Prostate gland (tissue), 2 donors: Measurements from ENCODE around the gene IL21R. TPM values are rescaled to one million over a fixed set of nuclear protein-coding genes. Genes with fewer than 3 reads are reported as not detected.

Experiments used
- DNase-seq: peaks from one replicate; pipeline ENCODE4 v3.0.0-alpha.2; 2019; ENCODE audit warnings: low spot score
- H3K27ac ChIP-seq, 2 donors: fragments of 200-600 bp; sonication (generic); 2 replicates each; pipeline ENCODE4 v1.5.1; 2017 to 2019
- H3K27me3 ChIP-seq: fragments of 200-600 bp; sonication (generic); replicated peaks from 2 replicates; pipeline ENCODE4 v1.5.1; 2019; ENCODE audit not compliant: insufficient read depth
- H3K36me3 ChIP-seq, 2 donors: fragments of 200-600 bp; sonication (generic); 1 replicate in 1 of 2; 2 replicates in 1 of 2; pipeline versions ENCODE4 v1.5.1 to v1.8.1; 2017 to 2019
- H3K4me1 ChIP-seq: fragments of 200-600 bp; sonication (generic); replicated peaks from 2 replicates; pipeline ENCODE4 v1.5.1; 2019
- H3K4me3 ChIP-seq, 2 donors: fragments of 200-600 bp; sonication (generic); 2 replicates each; pipeline ENCODE4 v1.5.1; 2017 to 2019
- H3K9me3 ChIP-seq: fragments of 200-600 bp; sonication (generic); 2 replicates; pipeline ENCODE4 v1.5.1; 2017
- POLR2A ChIP-seq: fragments of 450-650 bp; IDR thresholded peaks from one replicate; pipeline ENCODE4 v1.6.1; 2016; ENCODE audit warnings: antibody characterized with exemption, mild to moderate bottlenecking
- POLR2AphosphoS5 ChIP-seq: sonication (generic); formaldehyde crosslinking; IDR thresholded peaks from one replicate; pipeline ENCODE4 v1.6.1; 2017; ENCODE audit warnings: antibody characterized with exemption
- WGBS: methylation state at CpG from one replicate; pipeline ENCODE4 v1.1.5; 2018; 5-methylcytosine and 5-hydroxymethylcytosine counted together
- intact Hi-C: fragments of 100-400 bp; cut with DNase I; formaldehyde crosslinking; loops from one replicate; pipeline ENCODE4 v1.14.2; 2022
- total RNA-seq, 2 donors: library from RNA; depleted of rRNA; stranded (reverse); fragments of >200 nt; gene quantifications; one replicate each; pipeline ENCODE4 v1.1.0, GENCODE V29; 2016
- TF ChIP-seq, protein P1 (sequence below), 4 experiments: fragments of 200-600 bp in 2 of 4; fragments of 450-650 bp in 2 of 4; sonication (generic) in 2 of 4; IDR thresholded peaks; 1 replicate in 3 of 4; 2 replicates in 1 of 4; pipeline ENCODE4 v1.5.1; 2016 to 2019; ENCODE audit warnings: antibody characterized with exemption in 4 of 4, mild to moderate bottlenecking in 2 of 4, moderate library complexity in 2 of 4

Gene IL21R
- total RNA-seq, 2 donors from 2014 or later: 0.32 to 0.57 TPM

DNA sequence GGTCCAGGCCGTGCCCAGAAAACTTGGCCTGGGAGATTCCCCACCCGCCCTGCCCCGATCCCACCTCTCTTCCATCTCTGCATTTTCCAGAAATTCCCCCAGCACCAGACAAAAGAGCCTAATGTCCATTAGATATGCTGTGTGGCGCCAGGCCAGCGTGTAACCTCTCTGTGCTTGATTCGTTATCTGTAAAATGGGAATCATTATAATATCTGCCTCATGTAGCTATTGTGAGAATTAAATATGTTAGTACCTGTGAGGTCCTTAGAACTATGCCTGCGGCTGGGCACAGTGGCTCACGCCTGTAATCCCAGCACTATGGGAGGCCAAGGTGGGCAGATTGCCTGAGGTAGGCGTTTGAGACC is 33.6 kb upstream of the IL21R start:
- 45% methylated on average over 9 of the region's 9 CpGs for WGBS
- Histone ChIP-seq H3K9me3 (no peaks in the 10 kb centered on the region), H3K27me3 (no peaks in the 10 kb centered on the region), H3K4me1 (no peaks in the 10 kb centered on the region), H3K4me3 (no peak overlapping the region), H3K36me3 (peaks cover 0 to under 1% of the 10 kb centered on the region in 2 donors), H3K27ac (no peak overlapping the region)
- no peak for DNase-seq
- TF ChIP-seq POLR2A (no peak), POLR2AphosphoS5 (no peak)
- TF ChIP-seq, protein P1, sequence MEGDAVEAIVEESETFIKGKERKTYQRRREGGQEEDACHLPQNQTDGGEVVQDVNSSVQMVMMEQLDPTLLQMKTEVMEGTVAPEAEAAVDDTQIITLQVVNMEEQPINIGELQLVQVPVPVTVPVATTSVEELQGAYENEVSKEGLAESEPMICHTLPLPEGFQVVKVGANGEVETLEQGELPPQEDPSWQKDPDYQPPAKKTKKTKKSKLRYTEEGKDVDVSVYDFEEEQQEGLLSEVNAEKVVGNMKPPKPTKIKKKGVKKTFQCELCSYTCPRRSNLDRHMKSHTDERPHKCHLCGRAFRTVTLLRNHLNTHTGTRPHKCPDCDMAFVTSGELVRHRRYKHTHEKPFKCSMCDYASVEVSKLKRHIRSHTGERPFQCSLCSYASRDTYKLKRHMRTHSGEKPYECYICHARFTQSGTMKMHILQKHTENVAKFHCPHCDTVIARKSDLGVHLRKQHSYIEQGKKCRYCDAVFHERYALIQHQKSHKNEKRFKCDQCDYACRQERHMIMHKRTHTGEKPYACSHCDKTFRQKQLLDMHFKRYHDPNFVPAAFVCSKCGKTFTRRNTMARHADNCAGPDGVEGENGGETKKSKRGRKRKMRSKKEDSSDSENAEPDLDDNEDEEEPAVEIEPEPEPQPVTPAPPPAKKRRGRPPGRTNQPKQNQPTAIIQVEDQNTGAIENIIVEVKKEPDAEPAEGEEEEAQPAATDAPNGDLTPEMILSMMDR (IDR thresholded peaks at IDR 0.05): no peak
- intact Hi-C loops: loop anchor here (1.0 to 5.0 kb wide), 5 partner anchors 56 to 211 kb away; partner anchors contain the start of gene IL4R

DNA sequence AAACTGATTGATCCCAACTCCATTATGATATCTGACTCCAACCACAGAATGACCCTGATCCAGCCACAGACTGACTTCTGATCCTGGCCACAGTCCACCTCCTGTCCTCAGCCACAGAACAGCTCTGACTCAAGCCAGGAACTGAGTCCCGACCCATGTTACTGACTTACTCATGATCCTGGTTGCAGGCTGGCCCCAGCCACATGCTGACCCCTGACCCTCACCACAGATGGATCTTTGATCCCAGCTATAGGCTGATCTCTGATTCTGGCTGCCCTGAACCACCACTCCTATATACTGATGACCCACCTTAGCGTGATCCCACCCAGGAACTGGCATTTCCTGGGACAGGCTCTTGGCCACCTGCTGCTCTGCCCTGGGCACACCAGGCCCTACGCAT is 32.2 kb upstream of the IL21R start:
- H3K9me3 ChIP-seq: no peaks in the 10 kb centered on the region
- H3K4me3 ChIP-seq: no peak overlapping the region
- H3K36me3 ChIP-seq: no peaks in the 10 kb centered on the region
- no peak overlapping the region for H3K27ac ChIP-seq
- intact Hi-C loops: loop anchor here (2.0 to 5.0 kb wide), 4 partner anchors 58 to 213 kb away; partner anchors contain the start of gene IL4R
- no peak for TF ChIP-seq POLR2A
- TF ChIP-seq, protein P1 (IDR thresholded peaks at IDR 0.05): no peak
- no peak for TF ChIP-seq POLR2AphosphoS5
- no peak for DNase-seq
- WGBS: 96% methylated on average over 3 of the region's 3 CpGs
- no peaks in the 10 kb centered on the region for H3K4me1 ChIP-seq
- no peaks in the 10 kb centered on the region for H3K27me3 ChIP-seq

DNA sequence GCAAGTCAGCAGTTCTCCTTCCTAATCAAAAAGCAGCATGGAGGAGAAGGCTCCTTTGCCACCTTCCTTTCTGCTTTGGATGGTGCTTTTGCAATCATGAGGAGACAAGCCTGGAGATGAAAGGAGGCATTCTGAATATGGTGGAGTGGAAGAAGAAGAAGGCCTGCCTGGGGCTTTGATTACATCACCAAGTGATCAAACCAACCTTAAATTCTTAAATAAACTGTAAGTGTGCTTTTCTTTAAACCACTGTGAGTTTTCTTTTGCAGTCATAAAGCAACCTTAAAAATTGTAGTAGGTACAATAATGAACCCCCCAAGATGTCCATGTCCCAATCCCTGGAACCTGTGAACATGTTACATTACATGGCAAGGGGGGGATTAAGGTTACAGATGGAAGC is 31.7 kb upstream of the IL21R start:
- H3K27ac ChIP-seq: no peak overlapping the region
- no peak for DNase-seq
- H3K27me3 ChIP-seq: no peaks in the 10 kb centered on the region
- no peak for TF ChIP-seq POLR2AphosphoS5
- no peak for TF ChIP-seq POLR2A
- intact Hi-C loops: no loop called here
- H3K36me3 ChIP-seq: no peaks in the 10 kb centered on the region
- no peak overlapping the region for H3K4me3 ChIP-seq
- H3K9me3 ChIP-seq: no peaks in the 10 kb centered on the region
- H3K4me1 ChIP-seq: no peaks in the 10 kb centered on the region

DNA sequence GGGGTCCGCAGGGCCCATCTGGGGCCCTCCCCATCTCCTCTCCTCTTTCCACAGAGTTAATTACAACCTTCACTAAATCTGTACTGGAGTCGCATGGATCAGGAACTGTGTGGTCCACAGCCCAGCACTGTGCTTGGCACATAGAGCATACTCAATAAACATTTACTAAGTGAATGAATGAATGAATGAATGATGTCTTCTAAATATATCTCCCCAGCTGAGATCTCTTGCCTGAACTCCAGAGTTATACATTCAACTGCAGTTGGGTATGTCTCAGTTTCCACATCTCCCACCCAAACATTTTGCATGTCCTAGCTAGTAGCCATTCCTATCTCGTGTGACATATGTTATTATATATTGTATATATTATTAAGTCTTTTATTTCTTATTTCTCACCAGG is 28.7 kb upstream of the IL21R start:
- intact Hi-C loops: no loop called here
- no peak for DNase-seq

DNA sequence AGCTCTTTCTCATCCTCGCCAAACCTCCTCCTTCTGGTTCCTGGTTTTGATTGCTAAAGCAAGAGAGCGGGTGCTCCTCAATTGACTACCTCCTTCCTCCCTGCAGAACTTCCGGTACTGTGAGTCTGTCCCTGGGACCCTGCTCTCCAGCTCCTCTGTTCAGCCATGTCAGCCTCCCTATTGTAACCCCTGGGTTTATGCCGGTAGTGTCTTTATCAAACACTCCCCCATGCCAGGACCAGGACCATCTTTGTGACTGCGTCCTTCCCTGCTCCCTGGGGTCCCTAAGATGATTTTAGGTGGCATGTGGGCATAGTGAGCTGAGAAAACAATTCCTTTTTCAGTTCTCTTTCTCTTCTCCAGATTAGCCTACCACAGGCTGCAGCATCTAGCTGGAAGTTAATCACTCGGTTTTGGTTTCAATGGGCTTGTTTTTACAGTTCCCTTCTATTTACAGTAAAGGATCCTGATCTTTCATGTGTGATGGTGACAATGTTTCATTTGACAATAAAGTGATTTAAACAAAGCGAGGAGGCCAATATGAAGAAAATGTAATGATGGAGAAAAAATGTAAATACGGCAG is 27.7 kb upstream of the IL21R start:
- TF ChIP-seq POLR2AphosphoS5 (no peak), POLR2A (no peak)
- TF ChIP-seq, protein P1 (IDR thresholded peaks at IDR 0.05): no peak
- no peak for DNase-seq

More for the DNA sequence above, 28.7 kb upstream of the IL21R start:
- H3K4me1 ChIP-seq: no peaks in the 10 kb centered on the region
- no peaks in the 10 kb centered on the region for H3K9me3 ChIP-seq
- TF ChIP-seq POLR2AphosphoS5 (no peak), POLR2A (no peak)
- TF ChIP-seq, protein P1 (IDR thresholded peaks at IDR 0.05): no peak
- H3K36me3 ChIP-seq: no peaks in the 10 kb centered on the region
- no peaks in the 10 kb centered on the region for H3K27me3 ChIP-seq
- H3K27ac ChIP-seq: no peak overlapping the region
- no peak overlapping the region for H3K4me3 ChIP-seq
- 86% methylated on average over 3 of the region's 3 CpGs for WGBS

More for the DNA sequence above, 27.7 kb upstream of the IL21R start:
- intact Hi-C loops: no loop called here
- Histone ChIP-seq H3K27ac (no peak overlapping the region), H3K4me1 (no peaks in the 10 kb centered on the region), H3K36me3 (no peaks in the 10 kb centered on the region), H3K9me3 (no peaks in the 10 kb centered on the region), H3K4me3 (no peak overlapping the region), H3K27me3 (no peaks in the 10 kb centered on the region)
- WGBS: 49% methylated on average over 8 of the region's 8 CpGs
